A204.1 (cell line): Measurements from ENCODE around the gene EML6.

Source experiments
- FAIRE-seq: peaks from 2 replicates; lab custom pipeline; 2012; peaks lifted over from hg19 to GRCh38; lab: Jason Lieb, UNC

The EML6 gene

DNA sequence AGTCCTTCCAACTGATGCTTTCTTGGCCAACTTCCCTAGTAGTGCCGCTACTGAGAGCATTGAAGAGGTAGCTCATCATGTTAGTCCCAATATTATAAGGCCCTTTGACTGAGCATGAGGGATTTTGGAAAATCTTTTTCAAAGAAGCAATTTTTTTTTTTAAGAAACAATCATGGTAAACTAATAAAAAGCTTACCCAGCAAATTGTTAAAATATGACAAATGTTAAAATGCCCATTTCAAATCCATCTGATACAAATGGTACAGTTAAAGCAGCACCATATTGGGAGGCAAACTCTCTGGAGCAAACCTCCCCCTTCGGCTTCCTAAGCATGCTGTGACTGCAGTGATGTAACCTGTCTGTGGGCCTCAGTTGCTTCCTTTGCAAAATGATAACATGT lies 191.2 kb downstream of the EML6 start:
- no peak for FAIRE-seq

DNA sequence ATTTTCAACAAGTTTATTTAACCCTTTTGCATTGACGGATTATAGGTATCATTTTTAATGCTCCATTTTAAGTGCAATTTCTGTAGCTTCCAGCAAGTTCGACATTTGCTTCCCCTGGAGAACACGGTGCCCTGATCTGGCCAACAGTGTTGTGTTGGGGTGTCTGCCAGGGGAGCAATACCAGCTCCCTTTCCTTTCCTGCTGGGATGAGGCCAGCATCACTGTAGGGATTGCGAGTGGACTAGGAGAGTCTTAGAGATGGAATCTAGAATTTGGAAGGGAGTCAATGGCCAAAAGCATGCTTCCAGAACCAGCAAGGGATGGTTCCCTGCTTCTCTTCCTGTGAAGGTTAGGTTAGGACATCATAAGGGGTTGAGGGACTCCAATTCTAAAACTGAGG lies 191.6 kb downstream of the EML6 start:
- no peak for FAIRE-seq

DNA sequence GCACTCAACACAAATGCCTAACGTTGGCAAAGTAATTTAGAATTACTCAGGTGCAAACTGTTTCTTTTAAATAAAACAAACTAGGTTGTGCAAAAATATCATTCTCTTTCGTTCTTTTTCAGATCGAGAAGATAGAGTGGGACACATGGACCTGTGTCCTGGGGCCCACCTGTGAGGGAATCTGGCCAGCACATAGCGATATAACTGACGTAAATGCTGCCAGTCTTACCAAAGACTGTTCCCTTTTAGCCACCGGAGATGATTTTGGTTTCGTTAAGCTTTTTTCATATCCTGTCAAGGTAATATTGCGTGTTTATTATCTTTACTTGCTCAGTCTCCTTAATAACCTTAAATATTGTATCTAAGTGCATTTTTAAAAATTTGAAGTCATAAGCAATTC lies 193.2 kb downstream of the EML6 start:
- no peak for FAIRE-seq

DNA sequence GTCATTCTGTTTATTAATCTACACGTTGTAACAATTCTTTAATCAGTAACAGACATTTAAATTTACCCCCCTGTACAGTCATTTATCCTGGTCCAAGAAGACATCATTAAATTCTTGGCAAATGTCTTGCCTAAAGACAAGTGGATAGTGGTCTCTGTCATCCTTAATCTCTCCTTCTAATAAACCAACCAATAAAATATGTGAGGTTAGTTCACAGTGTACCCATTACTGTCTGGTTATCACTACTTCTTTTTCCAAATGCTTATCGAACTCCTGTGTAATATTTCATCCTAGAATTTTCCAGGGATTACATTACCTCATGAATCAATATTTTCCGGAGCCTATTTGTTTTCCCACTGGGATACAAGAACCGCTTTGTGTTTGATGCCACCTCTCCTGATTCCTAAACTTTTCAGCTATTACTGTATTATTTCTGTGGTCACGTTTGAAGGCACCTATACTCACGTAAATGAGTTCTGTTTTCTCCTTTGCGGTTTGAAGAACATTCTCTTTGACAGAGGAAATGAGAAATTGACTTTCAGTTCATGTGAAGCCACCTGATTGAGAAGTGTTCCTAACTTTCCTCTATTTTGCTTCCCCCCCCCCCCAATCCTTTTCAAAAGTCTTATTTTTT lies 195.3 kb downstream of the EML6 start:
- no peak for FAIRE-seq

DNA sequence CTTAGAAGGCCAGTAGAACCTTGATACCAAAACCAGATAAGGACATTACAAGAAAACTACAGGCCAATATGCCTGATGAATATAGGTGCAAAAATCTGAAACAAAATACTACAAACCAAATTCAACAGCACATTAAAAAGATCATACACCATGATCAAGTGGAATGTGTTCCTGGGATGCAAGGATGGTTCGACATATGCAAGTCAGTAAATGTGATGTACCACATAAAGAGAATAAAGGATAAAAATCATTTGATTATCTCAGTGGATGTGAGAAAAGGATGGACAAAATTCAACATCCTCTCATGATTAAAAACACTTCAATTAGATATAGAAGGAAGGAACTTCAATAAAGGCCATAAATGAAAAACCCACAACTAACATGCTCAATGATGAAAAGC lies 197.2 kb downstream of the EML6 start:
- no peak for FAIRE-seq

DNA sequence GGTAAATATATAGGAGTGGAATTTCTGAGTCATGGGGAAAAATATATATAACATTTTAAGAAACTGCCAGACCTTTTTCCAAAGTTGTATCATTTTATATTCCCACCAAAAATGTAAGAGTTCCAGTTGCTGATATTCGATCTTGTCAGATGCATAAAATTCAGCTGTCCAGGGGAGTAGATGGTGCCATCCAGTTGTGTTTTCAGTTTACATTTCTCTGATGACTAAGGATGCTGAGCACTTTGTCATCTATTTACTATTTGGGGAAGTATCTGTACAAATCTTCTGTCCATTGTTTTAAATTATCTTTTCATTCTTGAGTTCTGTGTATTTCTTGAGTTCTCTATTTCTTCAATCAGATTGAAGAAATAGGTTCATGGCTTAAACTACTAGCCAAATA lies 200.7 kb downstream of the EML6 start:
- no peak for FAIRE-seq

DNA sequence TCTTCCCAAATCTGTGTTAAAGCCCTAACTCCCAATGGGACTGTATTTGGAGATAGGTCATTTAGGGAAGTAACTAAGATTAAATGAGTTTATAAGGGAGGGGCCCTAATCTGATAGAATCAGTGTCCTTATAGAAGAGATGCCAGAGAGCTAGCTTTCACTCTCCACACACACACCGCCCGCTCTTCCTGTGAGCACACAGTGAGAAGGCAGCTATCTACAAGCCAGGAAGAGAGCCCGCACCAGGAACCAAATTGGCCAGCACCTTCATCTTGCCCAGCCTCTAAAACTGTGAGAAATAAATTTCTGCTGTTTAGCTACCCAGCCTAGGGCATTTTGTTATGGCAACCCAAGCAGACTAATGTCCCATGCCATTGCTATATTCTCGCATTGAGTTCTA lies 201.6 kb downstream of the EML6 start:
- FAIRE-seq = no peak

DNA sequence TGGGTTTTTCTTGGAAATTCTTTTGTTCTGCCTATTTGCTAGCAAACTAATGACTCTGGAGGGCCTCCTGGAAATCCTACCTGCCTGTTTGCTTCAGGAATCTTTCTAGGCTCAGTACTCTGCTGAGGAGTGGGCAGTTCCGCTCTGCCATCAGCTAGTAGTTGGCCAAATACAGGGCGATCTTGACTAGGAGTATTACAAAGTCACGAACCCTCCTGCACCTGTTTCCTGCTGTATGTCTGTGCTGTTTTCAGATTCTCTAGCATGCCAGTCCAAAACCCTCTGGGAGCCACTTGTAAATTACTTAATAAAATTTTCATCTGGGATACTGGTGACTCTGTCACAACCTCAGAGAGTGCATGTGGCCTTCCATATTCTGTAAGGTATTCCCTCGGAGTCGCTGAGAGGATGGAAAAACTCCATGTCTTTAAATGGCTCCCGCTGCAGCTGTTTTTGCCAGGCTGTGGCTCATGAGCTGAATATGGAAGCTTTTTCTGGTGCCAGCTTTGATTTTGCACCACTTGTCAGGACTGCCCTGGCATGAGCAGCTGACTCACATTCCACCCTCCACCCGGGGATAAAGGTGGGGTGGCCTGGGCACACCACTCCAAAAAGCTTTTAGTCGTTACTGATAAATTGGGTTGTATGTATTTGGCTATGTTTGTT lies 203.8 kb downstream of the EML6 start:
- FAIRE-seq = no peak

DNA sequence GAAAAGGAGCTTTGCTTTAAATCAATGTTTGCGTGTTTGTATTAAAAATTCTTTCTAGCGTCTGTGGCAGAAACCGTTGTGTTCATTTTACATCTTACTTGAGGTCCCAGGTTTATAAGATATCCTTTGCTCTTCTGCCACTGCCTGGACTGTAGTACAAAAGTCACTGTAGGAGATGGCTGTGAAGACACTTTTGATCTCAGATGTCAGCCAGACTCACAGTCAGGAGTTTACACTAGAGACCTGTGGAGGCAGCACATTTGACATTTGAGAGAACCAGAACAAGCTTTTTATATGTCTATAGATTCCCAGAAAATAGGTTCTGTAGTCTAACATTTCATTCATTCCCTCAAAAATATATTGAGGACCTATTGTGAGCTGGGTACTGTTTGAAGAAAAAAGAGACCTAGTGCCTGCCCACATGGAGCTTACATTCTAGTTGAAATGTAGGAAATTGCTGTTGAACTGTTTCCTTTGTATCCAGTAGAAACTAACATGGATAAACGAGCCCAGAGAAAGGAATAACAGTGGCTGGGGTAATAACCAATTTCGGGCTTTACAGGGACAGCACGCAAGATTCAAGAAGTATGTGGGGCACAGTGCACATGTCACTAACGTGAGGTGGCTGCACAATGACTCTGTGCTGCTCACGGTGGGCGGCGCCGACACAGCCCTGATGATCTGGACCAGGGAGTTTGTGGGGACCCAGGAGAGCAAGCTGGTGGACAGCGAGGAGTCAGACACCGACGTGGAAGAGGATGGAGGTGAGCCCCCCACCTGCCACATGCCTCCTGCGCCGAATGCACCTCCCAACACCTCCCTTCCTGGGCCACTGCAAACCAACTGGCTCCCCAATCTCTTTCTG lies 204.5 kb downstream of the EML6 start:
- FAIRE-seq = no peak

DNA sequence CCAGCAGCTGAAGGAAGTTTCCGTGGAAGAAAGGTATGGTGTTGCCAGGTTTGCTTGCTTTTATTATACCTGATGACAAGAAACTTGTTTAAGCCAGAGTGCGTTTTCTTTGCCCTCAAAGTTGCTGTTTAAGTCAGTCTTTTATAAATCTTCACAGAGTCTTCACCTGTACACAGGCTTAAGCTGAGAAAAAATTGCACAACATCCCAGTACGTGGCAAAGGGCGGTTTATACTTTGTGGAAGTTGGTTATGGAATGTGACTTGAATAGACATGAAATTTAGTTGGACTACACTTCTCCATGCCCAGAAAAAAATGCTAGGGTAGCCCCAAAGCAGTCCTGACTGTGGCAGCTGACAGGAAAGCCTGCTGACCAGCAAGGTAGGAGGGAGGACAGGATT lies 205.3 kb downstream of the EML6 start:
- FAIRE-seq = no peak

DNA sequence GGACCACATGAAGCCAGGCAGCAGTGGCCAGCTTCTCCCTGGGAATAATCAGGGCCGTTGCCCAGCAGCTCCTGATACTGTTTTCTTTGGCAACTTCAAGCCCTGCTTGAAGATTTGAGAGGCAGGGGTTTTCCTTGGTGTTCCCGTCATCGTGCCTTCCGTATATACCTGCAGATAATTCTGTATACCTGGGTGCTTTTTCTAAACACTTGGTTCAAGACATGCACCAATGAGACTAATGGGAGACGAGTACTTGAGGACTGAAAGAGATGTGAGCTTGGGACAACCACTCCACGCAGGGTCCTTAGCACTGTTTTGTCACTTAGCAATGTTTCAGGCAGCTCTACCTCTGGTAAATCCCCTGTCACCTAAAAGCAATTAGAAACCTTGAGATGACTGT lies 208.0 kb downstream of the EML6 start:
- FAIRE-seq = no peak

DNA sequence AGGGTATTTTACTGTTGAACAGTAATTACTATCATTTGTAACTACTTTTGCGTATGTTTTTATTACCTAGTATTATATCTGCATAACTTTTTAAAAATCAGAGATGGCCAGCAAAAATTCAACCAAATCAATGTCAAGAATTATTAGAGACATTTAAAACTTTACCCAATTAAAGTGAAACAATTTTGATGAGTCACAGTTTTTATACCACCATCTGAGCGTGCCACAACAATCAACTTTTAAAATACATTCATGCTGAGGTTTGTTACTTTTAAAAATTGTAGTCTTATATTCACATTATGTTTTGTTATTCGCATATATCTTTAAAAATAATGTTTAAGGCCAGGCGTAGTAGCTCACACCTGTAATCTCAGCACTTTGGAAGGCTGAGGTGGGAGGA lies 211.9 kb downstream of the EML6 start:
- no peak for FAIRE-seq

DNA sequence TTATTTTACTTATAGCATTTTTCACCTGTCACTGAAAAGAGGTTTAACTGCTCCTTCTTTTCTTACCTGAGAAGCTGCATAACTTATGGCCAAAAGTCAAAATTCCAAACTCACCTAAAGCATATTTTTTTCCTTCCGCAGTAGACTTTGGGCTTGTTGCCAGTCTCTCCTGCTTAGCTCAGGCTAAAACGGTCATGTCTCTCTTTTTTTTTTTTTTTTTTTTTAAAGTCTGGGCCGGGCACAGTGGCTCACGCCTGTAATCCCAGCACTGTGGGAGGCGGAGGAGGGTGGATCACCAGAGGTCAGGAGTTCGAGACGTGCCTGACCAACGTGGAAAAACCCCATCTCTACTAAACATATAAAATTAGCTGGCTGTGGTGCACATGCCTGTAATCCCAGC lies 213.3 kb downstream of the EML6 start:
- no peak for FAIRE-seq

DNA sequence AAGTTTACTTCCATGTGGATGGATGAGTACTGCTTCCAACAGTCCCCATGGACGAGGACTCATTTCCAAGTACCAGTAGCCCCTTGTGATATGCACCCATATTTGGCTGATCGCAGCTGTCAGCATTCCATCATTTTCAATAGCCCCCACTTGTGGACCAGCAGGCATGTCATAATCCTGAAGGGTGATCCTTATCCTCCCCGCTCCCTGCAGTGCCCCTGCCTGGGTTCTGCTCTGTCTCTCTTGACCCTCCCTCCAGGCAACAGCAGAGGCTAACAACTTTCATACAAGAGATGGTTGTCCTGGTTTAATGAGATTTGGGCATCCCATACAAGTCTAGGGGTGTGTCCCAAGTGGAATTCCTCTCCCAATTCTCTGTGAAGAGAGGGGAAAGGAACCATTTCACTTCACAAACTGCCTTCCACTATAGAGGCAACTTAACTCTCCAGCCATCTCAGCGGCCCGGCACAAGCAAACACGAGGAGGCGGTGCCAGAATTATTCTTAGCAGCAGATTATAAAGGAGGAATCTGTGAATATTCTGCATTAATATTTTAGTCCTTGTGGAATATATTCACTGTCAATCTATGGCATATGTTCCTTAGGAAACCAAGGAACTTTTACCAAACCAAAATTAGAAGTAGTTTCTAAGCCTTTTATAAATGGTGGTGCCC lies 216.1 kb downstream of the EML6 start:
- FAIRE-seq = no peak

DNA sequence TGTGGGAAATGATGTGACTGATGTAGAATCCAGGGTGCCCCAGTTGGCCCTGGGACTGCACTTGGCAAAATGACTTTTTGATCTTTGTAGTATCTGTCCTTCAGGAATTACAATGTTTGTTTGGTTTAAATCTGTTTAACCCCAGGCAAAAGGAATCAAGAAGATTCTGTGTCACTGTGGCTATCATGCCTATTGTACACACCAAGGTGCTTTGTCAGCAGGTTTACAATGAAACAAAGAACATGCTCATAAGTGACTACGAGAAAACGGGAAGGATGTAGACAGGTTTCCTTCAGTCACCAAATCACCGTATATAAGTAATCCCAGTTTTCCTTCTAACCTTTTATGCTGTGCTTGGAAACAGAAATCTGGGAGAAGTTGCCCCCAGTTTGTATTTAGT lies 217.3 kb downstream of the EML6 start:
- no peak for FAIRE-seq

DNA sequence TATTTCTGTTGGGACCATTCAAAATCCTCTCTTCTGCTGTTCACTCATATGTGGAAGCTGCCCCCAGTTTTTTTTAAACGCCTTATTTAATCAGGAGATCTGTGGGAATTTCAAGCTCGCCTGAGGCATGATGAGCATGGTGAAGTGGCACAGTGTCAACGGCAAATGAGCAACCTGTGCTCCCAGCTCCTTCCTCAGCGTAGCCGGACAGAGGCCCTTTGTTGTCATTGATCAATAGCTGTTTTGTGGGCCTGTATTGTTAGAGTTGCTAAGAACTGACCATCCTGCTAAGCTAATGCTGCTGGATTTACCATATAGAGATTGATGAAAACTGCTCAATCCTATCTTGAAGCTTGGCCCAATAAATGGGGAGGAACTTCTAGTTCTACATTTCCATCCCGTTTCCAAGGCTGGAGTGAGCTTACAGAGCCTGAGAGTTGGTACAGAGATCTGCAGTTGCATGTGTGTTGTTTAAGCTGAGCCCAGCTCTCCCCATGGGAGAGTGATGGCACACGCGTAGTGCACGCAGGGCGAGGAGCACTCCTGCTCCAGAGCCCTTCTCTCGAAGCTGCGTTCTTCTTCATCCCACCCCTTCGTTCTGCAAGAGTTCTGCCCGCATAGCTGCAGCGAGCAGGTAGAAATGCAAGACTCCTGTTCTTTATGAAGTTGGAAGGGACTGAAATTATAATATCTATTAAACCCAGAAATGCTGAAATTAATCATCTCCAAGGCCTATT lies 218.0 kb downstream of the EML6 start:
- no peak for FAIRE-seq

DNA sequence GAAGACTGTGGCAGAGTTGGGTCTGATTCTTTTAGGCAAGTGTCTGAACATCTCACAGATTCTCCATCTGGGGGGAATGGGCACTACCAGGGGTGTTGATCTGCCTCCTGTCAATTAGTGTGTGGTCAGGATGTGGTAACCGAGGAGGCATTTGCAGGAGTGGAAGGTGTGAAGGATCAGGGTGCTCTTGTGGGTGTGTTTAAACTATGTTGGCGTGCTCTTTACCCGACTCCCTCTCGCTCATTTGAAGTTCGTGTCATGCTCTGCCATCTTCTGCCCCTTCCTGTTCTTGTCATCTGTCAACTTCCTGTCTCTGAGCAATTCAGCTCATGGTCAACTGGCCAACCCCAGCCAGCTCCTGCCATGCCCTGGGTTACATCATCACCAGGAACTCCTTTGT lies 218.9 kb downstream of the EML6 start:
- FAIRE-seq = no peak

DNA sequence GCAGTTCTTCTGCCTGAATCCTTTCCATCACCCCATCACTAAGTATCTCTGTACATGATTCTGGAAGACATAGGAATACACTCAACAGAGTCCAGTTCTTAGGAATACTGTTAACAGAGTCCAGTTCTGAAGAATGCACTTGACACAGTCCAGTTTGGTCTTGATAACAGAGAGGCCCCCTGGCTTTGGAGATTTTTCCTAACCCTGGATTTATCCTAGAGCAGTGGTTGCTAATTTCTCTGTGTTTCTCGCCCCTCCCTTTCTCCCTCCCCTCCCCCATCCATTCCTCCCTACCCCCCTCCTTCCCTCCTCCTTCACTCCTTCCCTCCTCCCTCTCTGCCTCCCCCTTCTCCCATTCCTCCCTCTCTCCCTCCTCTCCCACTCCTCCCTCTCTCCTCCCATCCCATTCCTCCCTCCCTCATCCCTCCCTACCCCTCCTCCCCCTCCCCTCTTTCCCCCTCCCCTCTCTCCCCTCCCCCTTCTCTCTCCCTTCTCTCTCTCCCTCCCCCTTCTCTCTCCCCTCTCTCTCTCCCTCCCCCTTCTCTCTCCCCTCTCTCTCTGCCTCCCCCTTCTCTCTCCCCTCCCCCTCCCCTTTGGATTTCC lies 221.4 kb downstream of the EML6 start:
- FAIRE-seq = no peak

DNA sequence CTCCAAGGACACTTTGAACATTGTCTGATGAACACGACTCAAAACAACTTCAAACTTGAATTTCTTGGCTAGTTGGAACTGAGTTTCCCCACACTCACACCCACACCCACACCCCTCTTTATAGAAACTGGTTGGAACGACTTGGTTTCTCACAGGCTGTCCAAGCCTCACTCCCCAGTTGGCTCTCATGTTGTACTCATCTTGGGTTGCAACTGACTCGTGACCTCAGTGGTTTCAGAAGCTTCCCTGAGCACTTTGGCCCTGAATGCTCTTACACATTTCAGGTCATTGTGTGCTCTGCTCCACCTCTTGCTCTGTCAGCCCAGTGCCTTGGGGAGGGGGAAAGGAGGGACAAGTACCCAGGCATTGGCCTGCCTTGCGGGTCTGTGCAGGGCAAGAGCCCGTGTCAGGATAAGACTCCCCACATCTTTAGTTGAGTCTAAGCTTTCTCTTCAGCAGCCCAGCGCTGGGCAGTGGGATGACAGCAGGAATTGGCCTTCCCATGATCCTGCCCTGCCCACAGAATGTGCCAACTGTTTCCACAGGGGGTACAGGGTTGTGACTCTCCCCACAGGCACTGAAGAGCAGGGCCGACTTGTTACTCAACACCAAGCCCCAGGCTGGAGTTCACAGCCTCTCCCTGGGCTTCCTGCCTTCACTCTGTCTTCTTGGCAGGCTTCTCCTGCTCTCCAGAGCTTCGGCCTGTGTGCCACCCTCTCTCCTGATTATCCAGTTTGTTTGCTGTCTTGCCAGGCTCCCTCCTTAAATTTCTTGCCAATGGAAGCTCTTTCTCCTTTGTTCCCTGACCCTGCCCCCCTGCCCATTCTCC lies 222.1 kb downstream of the EML6 start:
- no peak for FAIRE-seq

DNA sequence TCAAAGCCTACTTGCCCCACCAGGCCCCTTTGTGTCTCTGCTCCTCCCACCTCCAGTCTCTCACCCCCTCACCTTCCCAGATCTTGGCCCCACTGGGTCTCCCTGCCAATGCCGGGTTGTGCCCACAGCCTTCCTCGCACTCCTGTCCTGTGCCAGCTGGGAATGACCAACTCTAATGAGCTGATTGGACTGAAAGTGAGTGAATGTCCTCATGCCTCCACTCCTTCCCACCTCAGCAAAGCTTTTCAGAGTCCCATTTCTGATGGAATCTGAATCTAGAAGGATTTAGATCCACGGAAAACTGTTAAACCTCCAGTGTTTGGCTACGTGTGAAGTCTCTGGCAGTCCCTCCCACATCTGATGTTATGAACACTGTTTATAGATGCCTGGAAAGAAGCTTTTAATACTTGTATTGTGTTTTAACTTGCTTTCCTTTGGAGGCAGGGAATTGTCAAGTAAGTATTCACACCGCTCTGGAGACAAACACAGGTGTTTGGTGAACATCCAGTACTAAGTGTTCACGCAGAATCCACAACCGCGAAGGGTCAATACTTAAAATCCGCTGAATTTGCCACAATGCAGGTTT lies 222.9 kb downstream of the EML6 start:
- no peak for FAIRE-seq

DNA sequence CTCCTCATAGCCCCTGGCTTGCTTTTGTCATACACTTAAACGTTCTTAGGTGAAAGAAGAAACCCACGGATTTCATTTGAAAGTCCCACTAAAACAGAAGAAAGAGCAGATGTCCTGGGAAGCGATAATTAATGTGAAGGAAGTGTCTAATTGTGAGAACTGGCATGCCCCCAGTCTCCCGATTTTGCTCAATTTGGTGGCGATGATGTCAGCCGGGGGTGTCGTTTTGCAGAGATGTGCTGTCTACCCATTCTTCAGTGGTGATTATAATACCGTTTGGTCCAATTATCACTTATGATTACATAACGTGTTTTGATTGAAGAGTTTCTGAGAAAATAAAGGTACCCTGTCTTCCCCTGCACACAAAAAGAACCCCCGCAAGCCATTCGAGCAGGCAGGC lies 223.7 kb downstream of the EML6 start:
- no peak for FAIRE-seq
